ENCODE measurements around the gene SRM.
"Not testable (repeated sequence)": the region's sequence is repeated elsewhere in the genome, so short reads cannot be mapped to it uniquely, and the experiment has no call there.

Gene SRM

DNA sequence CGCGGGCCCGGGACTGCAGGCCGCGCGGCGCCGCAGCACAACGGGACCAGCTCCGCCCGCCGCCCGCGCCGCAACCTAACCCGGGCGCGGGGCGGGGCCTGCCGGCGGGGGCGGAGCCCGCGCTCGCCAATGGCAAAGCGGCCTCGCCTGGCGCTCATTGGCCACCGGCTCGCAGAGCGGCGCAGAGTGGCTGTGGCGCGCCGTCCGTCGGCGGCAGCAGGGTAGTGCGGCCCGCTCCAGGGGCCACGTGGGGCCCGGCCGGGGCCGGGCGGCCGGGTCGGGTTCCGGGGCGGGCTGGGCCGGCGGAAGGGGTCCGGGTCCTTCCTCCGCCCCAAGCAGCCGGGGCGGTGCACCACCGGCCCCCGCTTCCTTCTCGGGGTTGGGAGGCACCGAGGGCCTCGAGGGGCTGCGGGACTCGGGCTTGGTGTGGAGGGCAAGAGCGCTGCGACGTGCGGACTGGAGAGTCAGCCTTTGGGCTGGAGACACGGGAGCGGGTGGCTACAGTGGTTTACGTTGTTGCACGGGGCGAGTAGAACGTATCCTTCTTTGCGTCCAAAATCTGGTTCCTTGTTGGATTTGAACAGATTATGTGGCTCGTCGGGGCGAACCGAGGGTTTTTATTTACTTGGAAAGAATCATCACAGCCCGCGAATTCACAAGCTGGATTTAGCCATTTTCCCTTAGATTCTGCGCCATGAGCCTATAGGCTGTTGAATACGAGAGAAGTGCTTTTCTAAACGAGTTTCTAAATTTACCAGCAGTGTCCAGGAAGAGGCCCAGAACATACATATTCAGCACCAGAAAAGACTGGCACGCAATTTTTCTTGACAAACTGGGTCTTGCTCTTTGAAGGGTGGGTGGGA, at the start of gene SRM:
Gene SRM (minus strand): TSS at position 51 of the 863 bp plus-strand sequence. CDS start 75 bp downstream, outside the sequence.
- peak; percentile 87 for DNase-seq

DNA sequence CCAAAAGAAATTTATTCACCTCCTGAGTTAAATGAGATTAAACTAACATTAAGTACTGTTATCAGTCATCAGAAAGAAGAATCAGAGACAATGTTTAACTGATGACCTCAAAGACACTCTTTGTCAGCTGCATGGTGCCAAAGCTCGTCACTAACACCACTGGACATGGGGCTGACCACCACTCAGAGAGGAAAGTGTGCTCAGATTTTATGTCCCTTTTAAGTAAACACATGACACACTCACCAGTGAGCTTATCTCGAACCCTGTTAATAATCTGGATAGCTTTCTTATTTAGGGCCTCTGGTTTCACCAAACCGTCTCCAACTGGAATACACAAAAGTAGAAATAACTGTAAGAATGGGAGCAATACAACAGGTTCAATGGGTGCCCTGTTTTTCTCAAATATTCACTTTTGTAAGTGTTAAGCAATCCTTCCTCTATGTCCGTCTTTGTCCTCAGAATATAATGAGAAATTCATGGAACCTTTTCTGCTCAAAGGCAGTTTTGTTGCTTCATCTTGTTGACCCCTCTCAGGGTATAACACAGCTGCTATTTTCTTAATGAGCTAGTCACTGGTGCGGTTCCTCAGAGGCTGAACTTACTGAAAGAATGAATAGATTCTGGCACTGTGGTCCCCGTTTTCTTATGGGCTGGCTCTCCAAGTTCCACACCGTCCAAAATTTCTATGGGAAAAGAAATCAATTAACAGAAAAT, 49.4 kb upstream of the SRM start:
- DNase-seq, result no peak

DNA sequence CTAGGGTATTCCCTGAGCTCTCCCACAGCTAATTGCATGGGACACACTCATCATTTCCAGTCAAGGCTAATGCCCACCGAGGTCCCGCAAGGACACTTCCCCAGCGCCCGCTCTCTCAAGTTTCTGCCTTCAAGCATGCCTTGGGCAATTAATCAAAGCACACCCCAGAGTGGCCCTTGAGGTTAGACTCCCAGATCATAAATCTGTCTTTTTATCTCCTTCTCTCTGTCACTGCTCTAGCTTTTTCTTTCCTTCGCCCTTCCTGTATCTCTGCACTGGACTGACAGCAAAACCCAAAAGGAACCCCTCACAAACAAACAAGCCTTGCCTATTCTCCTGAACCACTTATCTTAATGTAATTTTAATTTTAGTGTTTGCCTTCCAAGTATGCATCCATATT, 47.8 kb upstream of the SRM start:
- no peak for DNase-seq

DNA sequence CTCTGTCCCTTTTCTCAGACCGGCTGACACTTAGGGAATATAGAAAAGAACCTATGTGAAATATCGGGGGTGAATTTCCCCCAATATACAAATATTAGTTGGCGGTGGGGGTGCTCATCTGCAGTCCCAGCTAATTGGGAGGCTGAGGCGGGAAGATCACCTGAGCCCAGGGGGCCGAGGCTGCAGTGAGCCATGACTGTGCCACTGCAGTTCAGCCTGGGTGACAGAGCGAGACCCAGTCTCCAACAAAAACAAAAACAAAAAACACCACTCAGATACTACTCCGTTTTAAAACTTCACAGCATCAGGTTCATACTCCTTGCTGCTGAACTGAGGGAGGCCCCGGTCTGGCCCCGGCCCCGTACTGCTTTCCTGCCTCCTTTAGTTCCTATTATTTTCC, 45.8 kb upstream of the SRM start:
- no peak for DNase-seq

DNA sequence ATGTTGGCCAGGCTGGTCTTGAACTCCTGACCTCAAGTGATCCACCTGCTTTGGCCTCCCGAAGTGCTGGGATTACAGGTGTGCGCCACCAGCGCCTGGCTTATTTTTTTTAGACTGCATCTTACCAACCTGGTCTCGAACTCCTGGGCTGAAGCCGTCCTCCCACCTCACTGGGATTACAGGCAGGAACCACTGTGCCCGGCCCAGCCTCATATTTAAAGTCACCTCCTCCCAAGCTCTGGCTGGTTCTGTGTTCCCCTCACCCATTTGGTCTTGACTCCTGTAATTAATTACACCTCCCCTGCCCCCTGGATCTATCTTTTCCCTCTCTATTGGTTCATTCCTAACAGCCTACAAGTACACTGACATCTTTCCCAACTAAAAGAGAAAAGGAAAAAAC, 41.5 kb upstream of the SRM start:
- DNase-seq, result no peak

DNA sequence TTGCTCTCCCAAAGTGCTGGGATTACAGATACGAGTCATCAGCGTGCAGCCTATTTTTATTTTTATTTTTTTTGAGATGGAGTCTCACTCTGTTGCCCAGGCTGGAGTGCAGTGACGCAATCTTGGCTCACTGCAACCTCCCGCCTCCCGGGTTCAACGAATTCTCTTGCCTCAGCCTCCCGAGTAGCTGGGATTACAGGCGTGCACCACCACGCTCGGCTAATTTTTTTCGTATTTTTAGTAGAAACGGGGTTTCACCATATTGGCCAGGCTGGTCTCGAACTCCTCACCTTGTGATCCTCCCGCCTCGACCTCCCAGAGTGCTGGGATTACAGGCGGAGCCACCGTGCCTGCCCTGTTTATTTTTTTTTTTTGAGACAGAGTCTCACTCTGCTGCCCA, 41.0 kb upstream of the SRM start:
- not testable (repeated sequence) for DNase-seq

DNA sequence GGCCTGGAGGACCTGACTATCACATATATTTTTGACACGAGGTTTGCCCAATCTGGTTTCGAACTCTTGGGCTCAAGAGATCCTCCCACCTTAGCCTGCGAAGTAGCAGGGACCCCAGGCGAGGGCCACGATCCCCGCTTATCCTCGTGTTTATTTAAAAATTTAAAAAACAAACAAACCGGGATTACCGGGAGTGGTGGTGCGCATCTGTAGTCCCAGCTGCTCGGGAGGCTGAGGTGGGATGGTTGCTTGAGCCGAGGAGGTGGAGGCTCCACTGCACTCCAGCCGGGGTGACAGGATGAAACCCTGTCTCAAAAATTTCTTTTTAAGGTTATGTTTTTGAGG, 40.3 kb upstream of the SRM start:
- no peak for DNase-seq

DNA sequence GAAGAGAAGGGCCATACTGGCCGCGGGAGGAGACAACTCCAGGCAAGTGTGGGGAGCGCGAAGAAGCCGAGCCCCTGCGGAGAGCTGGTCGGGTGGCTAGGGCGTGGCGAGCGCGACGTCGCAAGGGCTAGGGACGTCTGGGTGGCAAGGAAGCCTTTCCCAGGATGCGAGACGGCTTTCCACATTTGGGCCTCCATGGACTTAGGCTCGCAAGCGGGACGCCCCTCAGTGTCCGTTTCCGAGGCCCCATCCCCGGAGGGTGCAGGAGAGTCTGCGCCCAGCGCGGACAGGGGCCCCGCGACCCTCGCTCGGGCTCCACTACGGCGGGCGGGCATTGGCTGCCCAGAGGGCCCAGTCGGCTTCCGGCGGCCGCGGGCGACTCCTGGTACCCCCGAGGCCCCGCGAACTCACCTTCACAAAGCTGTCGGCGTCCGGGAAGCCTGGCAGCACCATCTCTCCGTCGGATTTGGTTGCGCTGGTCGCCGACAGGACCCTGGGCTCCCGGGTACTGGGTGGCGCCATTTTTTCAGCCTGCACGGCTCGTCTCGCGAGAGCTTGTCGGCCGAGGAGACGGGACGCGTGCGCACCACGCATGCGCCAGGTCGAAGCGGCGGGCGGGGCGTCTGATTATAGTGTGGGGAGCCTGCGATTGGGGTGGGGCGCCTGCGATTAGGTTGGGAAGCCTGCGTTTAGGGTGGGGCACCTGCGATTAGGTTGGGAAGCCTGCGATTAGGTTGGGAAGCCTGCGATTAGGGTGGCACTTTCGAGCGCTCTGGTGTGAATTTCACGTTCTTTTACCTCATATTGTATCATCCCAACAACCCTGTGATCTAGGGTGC, 39.7 kb upstream of the SRM start, which contains the start of gene EXOSC10:
Gene EXOSC10 (minus strand): TSS at position 560 of the 839 bp plus-strand sequence. CDS start 38 bp downstream, at position 522.
- DNase-seq, result peak; percentile 95

DNA sequence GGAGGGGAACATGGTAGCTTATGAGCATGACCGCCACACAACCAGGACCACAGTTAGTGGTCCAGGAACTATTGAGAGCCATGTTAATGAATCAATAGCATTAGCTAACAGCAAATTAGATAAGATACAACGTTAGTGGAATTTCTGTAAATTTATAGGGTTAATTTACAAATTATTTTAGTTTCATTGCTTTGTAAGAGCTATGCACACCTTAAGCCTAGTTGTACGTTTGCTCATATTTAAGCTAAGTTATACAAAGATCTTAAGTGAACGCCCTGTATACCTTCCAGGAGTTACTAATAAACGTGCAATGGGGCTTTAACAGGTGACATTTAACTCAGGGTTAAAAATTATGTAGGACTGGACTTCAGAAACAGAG, 39.1 kb upstream of the SRM start:
- no peak for DNase-seq

DNA sequence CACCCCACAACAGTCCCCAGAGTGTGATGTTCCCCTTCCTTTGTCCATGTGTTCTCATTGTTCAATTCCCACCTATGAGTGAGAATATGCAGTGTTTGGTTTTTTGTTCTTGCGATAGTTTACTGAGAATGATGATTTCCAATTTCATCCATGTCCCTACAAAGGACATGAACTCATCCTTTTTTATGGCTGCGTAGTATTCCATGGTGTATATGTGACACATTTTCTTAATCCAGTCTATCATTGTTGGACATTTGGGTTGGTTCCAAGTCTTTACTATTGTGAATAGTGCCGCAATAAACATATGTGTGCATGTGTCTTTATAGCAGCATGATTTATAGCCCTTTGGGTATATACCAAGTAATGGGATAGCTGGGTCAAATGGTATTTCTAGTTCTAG, 24.0 kb upstream of the SRM start:
- DNase-seq, result not testable (repeated sequence)

DNA sequence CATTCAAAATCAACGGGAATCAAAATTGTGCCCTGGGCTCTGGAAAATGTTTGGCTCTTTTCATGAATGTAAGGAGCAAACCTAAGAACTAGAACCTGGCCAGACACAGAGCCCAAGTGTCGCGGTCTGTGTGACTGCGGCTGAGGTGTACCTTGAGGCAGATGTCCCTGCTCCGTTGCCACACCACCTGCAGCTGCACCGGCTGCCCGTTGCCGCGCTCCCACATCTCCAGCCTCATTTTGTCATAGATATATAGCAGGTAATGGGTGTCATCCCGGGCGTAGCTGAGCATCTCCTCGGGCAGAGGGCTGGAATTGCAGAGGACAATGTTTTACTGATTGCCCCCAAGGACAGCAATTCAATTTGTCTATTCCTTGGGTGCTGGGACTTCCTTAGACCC, 21.1 kb upstream of the SRM start:
- DNase-seq, result no peak

DNA sequence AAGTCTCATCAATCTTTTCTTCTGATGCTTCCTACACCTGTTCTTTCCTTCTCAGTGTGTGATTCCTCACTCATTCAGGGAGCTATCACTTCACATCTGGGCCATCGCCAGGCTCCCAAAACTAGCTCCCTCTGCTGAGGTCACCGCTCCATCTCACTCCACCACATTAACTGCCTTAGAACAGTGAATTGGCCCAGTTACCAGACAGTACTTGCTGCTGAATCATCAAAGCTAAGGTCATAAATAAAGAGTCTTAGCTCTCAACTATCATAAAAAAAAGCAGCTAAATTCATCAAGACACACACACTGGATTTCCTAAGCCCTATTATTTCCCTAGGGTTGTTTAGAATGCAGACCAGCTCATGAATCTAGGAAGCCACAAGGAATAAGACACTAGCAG, 18.8 kb upstream of the SRM start:
- DNase-seq, result no peak

DNA sequence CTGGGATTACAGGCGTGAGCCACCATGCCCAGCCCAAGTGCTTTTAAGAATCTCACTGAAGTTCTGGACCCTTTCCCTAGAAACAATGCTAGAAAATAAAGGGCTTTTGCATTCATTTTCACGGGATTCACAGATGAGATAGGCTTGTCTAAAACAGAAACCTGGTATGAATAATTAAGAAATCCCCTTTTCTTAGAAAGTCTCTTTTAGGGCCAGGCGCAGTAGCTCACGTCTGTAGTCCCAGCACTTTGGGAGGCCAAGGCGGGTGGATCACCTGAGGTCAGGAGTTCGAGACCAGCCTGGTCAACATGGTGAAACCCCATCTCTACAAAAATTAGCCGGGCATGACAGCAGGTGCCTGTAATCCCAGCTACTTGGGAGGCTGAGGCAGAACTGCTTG, 13.6 kb upstream of the SRM start:
- not testable (repeated sequence) for DNase-seq

DNA sequence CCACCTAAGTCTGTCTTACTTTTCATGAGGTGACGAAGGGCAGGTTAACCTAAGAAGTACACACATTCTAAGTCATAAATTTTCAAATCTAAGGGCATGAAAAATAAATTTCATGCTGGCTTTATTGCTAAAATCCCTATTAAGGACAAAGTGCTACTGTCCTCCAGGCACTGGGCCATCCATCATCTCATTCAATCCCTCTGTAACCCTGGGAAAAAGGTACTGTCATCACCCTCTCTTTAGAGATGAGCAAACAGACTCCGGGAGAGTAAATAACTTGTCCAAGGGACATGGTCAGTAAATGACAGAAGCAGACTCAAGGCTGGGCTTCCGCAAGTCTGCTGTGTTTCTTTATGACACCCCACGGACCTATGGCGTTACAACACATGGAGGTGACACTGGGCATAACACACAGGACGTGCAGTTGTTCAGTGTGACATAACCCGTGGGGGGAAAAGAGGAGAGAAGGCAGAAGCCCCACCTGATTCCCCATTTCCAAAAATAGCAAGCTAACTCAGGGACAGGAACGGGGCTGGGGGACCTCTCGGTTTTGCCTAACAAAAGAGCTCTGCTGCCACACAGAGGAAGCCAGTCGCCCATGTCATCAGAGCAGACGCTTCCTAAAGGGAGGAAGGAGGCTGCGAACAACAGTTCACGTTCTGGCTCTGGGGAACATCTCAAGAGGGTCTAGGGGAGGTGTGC, 12.5 kb upstream of the SRM start:
- DNase-seq, result no peak

DNA sequence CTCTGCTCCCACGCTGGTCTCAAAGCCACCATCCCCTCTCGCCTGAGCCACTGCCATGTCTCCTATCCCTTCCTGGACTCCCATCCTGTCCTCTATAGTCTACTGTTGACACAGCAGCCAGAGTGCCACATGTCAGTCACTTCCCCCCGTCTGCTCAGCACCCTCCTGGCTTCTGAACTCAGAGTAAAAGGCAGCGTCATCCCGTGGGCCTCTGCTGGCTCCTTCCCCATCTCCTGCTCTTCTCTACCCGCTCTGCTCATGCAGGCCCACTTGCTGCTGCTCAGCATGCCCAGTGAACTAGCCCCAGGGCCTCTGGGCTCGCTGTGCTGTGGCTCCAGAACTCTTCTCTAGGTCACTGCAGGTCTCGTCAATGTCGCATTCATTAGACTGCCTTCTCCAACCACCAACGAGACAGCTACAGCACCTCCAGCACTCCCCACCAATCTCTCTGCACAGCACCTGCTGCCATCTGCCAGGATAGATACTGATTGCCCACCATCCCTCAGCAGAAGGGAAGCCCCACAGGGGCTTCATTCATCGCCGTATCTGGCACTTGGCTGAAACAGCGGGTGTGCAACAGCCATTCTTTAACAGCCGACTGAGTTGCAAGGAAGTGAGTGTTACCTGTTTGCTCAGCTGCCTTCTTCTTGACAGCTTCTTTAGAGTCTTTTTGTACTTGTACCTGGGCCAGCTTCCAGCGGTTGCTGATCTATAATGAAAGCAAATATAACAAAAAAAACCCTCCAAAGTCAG, 11.8 kb upstream of the SRM start:
- DNase-seq, result no peak

DNA sequence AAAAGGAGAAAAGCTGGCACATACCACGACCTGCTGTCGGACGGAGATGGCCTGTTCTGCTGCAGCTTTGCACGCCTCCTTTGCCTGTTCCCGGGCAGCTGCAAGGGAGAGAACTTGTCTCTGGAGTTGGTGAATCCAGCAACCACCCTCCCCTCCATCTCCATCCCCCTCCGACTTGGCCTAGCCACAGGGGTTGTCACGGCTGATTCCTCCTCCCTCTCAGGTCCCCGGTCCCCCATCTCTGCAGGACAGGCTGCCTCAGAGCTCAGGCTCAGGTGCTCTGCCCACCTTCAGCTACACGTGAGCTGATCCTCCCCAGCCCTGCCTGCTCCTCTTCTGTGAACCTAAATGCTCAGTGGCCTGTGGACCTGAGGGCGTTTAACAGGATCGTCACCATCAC, 11.1 kb upstream of the SRM start:
- no peak for DNase-seq

DNA sequence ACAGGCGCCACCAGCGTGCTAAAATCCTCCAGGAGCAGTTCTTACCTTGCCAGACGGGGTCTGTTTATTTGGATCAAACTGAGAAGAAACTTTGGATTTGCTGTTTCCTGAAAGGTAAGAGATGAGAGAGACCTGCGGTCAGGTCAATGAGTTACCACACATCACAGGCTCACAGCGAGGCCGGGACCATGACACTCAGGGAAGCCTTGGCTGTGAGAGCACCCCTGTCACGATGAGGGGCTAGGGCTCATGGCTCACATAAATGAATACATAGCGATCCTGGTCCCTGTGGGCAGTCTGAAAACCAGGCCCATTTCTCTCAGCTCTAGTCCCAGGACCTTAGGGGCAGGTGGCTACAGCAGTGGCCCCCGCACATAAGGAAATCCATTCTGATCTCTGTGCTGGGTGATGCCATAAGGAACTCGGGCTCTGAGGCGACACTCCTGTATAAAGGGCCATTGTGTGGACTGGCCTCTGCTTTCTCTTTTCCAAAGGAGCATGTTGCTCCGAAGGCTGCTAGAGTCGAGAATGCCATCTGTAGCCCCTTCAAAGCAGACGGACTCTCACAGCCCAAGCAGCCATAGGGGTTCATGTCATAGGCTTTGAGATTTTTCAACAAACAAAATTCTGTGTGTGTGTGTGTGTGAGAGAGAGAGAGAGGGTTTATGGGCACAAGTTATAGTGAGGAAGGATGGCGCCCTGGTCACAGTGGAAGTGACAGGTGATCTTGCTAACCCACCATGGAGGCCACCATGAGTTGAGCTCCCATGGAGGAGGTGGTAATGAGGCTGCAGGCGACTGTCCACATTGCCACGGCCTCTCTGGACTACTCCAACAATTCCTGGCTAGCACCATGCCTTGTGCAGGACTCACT, 9.0 kb upstream of the SRM start:
- no peak for DNase-seq

DNA sequence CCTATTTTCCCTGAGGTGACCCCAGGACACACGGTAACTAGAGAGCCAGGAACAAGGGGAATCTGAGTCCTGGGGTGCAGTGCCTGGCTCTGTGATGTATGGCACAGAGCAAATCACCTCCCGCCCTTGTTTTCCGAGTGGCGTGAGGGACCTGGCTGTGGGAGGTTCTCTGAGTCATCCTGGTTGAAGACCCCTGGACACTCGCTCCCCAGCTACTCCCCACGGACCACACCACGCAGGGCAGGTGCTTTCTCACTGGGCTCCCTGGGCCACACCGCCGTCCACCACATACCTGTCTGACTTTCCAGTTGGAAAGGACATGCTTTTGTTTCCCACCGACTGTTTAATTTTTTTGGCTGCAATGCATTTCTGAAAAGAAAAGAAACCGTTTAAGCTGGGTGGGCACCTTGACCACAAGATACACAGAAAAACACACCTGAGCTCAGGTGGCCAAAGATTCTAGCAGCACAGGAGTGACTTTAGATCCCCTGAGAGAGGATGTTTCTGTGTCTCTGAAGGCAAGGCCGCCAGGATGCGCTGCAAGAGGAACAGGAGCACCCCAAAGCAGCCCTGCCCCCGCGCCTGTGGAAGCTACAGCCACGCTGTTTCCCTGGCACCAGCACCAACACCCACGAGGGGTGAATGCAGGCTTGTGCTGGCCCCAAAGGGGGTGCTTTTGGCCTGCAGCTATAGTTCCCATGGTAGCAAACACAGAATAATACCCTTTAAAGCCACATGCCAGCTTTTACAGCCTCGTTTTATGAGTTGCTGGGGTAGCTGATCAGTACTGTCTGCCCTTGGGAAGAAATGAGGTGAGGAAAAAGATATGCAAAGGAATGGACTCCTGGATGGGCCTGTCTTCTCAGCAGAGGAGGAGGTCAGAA, 8.1 kb upstream of the SRM start:
- DNase-seq, result no peak

DNA sequence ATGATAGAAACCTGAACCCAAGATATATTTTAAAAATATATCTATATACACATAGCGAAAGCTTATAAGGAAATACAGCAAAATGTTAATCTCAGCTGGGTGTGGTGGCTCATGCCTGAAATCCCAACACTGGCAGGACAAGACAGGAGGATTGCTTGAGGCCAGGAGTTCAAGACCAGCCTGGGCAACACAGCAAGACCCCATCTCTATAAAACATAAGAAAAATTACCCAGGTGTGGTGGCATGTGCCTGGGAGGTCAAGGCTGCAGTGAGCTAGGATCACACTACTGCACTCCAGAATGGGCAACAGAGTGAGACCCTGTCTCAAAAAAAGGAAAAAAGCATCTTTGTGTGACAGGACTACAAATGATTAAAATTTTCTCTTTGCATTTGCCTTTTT, 6.0 kb upstream of the SRM start:
- DNase-seq, result no peak

DNA sequence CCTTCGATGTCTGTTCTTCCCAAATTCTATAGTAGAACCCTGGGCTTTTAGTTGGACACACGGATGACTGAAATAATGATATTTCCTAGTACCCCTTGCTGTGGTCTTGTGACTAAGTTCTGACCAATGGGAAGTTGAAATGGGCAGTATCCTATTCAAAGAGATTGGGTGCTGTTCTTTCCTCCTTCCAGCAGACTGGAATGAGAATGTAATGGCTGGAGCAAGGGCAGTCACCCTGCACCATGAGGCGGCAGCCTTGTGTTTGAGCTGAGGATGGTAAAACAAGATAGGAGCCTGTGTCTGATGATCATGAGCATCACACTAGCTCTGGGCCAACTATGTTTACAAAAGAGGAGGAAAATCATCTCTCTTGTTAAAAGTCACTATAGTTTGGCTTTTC, 5.1 kb upstream of the SRM start:
- no peak for DNase-seq
